Sciatic nerve (tissue), 2 donors: Measurements from ENCODE around the gene FBP2. TPM values are rescaled to one million over a fixed set of nuclear protein-coding genes. Genes with fewer than 3 reads are reported as not detected.

Source experiments
- ATAC-seq: fragments of 200-7000 bp; cut with Tn5 transposase; one replicate; pipeline ENCODE4 v1.9.1; 2020; ENCODE audit warnings: mild to moderate bottlenecking, moderate library complexity
- DNase-seq: peaks from one replicate; pipeline ENCODE4 v3.0.0-alpha.2; 2020; ENCODE audit warnings: low spot score
- intact Hi-C: fragments of 100-400 bp; cut with DNase I; formaldehyde crosslinking; loops from one replicate; pipeline ENCODE4 v1.14.2; 2022
- total RNA-seq: library from RNA; stranded (reverse); fragmentation: NEBNext Ultra II Directional; extraction: Animal tissue kit (Norgen Biotek cat#: 25700); gene quantifications from one replicate; pipeline ENCODE4 v1.2.1, GENCODE V29; 2021
- donor health status: DM: no; HTN: no; CAD: no.
- donor health status: DM: no; HTN: no; CAD: no.

Gene FBP2
- not detected for total RNA-seq

GRCh38 chr9:94593459-94594345 is at the start of gene FBP2:
Gene FBP2, minus strand, starts transcription at chr9:94593824. Its CDS starts 98 bp downstream, at chr9:94593726.
- ATAC-seq (no peak), DNase-seq (no peak)
- intact Hi-C loops, result no loop called here

- ATAC-seq, result no peak
- no peak for DNase-seq
- intact Hi-C loops, result no loop called here
Observed at GRCh38 chr9:94643176-94643575, 49.6 kb upstream of the FBP2 start.

- DNase-seq, result no peak
- intact Hi-C loops, result no loop called here
- no peak for ATAC-seq
Observed at GRCh38 chr9:94642501-94642900, 48.9 kb upstream of the FBP2 start.

- ATAC-seq, result no peak
- intact Hi-C loops, result no loop called here
- no peak for DNase-seq
Observed at GRCh38 chr9:94639999-94640376, 46.4 kb upstream of the FBP2 start.

- DNase-seq, result peak; percentile 73
- ATAC-seq, result peak; percentile 70
- intact Hi-C loops, result no loop called here
Observed at GRCh38 chr9:94639061-94639998, 45.7 kb upstream of the FBP2 start, which contains the start of gene FBP1. Gene FBP1, minus strand, starts transcription at chr9:94639518. Its CDS starts 208 bp downstream, at chr9:94639310.

GRCh38 chr9:94638335-94639060 is 44.9 kb upstream of the FBP2 start:
- DNase-seq, result no peak
- intact Hi-C loops, result no loop called here
- ATAC-seq, result peak; percentile 3

GRCh38 chr9:94632737-94633136 is 39.1 kb upstream of the FBP2 start:
- ATAC-seq (peak; percentile 72), DNase-seq (no peak)
- intact Hi-C loops, result no loop called here

- ATAC-seq (no peak), DNase-seq (no peak)
- intact Hi-C loops, result no loop called here
Observed at GRCh38 chr9:94631599-94631998, 38.0 kb upstream of the FBP2 start.

GRCh38 chr9:94630833-94631232 is 37.2 kb upstream of the FBP2 start:
- DNase-seq (no peak), ATAC-seq (no peak)
- intact Hi-C loops, result no loop called here

- intact Hi-C loops, result no loop called here
- DNase-seq, result no peak
- ATAC-seq, result no peak
Observed at GRCh38 chr9:94630281-94630680, 36.7 kb upstream of the FBP2 start.

GRCh38 chr9:94627287-94627686 is 33.7 kb upstream of the FBP2 start:
- ATAC-seq (no peak), DNase-seq (no peak)
- intact Hi-C loops, result no loop called here

- DNase-seq, result no peak
- ATAC-seq, result no peak
- intact Hi-C loops, result no loop called here
Observed at GRCh38 chr9:94625835-94626234, 32.2 kb upstream of the FBP2 start.

- DNase-seq, result no peak
- intact Hi-C loops, result no loop called here
- no peak for ATAC-seq
Observed at GRCh38 chr9:94624629-94625028, 31.0 kb upstream of the FBP2 start.

GRCh38 chr9:94623253-94623652 is 29.6 kb upstream of the FBP2 start:
- ATAC-seq (no peak), DNase-seq (no peak)
- intact Hi-C loops, result no loop called here

- ATAC-seq, result no peak
- intact Hi-C loops, result no loop called here
Observed at GRCh38 chr9:94622087-94622800, 28.6 kb upstream of the FBP2 start.

GRCh38 chr9:94619026-94619425 is 25.4 kb upstream of the FBP2 start:
- no peak for DNase-seq
- intact Hi-C loops, result no loop called here
- peak; percentile 22 for ATAC-seq

More at GRCh38 chr9:94622087-94622800, 28.6 kb upstream of the FBP2 start:
- DNase-seq, result no peak

- DNase-seq (no peak), ATAC-seq (no peak)
- intact Hi-C loops, result no loop called here
Observed at GRCh38 chr9:94613003-94613402, 19.4 kb upstream of the FBP2 start.

GRCh38 chr9:94612071-94612470 is 18.4 kb upstream of the FBP2 start:
- ATAC-seq (no peak), DNase-seq (no peak)
- intact Hi-C loops, result no loop called here
